Nephron (organoid): ENCODE measurements around the gene KRTAP10-1.
"Not testable (repeated sequence)": the region's sequence is repeated elsewhere in the genome, so short reads cannot be mapped to it uniquely, and the experiment has no call there.

Experiments
- H3K27ac Mint-ChIP-seq, 3 experiments: 2 replicates each; pipeline ENCODE4 v1.8.0; 2020; ENCODE audit warnings: mixed read lengths in 3 of 3, mild to moderate bottlenecking in 2 of 3, moderate library complexity in 1 of 3
- H3K27me3 Mint-ChIP-seq: 2 replicates; pipeline ENCODE4 v1.8.0; 2021; ENCODE audit warnings: low read depth, mild to moderate bottlenecking, moderate library complexity, mixed read lengths
- H3K36me3 Mint-ChIP-seq: 2 replicates; pipeline ENCODE4 v1.8.0; 2020; ENCODE audit warnings: low read depth, mixed read lengths
- H3K4me1 Mint-ChIP-seq: 2 replicates; pipeline ENCODE4 v1.8.0; 2020; ENCODE audit warnings: mixed read lengths
- H3K4me3 Mint-ChIP-seq, 3 experiments: 2 replicates each; pipeline ENCODE4 v1.8.0; 2020; ENCODE audit warnings: mild to moderate bottlenecking in 3 of 3, mixed read lengths in 3 of 3, moderate library complexity in 2 of 3
- H3K9me3 Mint-ChIP-seq: 2 replicates; pipeline ENCODE4 v1.8.0; 2020; ENCODE audit warnings: mixed read lengths
- TF ChIP-seq, protein P1 (sequence below), 3 experiments: fragments of 200-600 bp; sonication (generic); IDR thresholded peaks; one replicate each; pipeline ENCODE4 v1.5.0; 2021; ENCODE audit warnings: antibody characterized with exemption in 3 of 3; ENCODE audit not compliant: unreplicated experiment in 3 of 3

Gene KRTAP10-1

DNA sequence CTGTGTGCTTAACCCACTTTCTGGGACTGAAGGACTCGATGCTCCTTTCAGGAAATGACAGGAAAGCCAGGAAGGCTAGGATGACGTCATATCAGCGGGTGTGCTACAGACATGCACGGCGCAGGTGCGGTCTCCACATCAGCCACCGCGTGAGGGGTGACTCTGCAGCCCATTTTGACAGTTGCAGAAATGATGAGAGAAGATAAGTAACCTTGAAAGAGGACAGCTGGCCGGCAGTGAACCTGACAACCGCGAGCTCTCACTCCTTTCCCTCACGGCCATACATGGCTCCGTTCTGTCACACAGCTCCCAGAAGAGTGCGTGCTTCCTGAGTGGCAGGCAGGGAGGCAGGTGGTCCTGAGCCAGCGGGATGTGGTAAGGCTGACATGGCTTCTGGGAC, 42.1 kb upstream of the KRTAP10-1 start:
- Mint-ChIP-seq H3K9me3 (peaks cover 45% of the 10 kb centered on the region), H3K27ac (no peak overlapping the region), H3K27me3 (peaks cover 27% of the 10 kb centered on the region), H3K36me3 (peaks cover 4% of the 10 kb centered on the region), H3K4me1 (no peaks in the 10 kb centered on the region), H3K4me3 (no peak overlapping the region)
- TF ChIP-seq, protein P1, sequence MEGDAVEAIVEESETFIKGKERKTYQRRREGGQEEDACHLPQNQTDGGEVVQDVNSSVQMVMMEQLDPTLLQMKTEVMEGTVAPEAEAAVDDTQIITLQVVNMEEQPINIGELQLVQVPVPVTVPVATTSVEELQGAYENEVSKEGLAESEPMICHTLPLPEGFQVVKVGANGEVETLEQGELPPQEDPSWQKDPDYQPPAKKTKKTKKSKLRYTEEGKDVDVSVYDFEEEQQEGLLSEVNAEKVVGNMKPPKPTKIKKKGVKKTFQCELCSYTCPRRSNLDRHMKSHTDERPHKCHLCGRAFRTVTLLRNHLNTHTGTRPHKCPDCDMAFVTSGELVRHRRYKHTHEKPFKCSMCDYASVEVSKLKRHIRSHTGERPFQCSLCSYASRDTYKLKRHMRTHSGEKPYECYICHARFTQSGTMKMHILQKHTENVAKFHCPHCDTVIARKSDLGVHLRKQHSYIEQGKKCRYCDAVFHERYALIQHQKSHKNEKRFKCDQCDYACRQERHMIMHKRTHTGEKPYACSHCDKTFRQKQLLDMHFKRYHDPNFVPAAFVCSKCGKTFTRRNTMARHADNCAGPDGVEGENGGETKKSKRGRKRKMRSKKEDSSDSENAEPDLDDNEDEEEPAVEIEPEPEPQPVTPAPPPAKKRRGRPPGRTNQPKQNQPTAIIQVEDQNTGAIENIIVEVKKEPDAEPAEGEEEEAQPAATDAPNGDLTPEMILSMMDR (IDR thresholded peaks at IDR 0.05; ENCODE audit: unreplicated experiment in 3 of 3) = no peak

DNA sequence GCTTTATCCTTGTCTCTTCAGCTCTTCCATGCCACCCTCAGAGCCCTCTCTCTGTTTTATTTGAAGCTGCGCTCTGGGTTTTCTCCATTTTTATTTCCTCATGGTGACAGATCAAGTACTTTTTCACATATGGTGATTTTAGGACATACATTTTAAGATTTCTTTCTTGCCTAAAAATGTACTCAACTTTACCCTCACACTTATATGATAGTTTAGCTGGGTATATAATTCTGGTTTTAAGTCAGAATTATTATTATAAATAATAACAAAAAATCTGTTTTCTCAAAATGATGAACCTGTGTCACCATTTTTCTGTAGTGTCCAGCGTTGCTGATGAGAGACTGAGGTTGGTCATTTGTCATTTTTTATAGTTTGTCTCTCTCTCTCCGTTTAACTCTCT, 41.2 kb upstream of the KRTAP10-1 start:
- Mint-ChIP-seq H3K9me3 (peaks cover 43% of the 10 kb centered on the region), H3K27ac (no peak overlapping the region), H3K4me3 (no peak overlapping the region), H3K36me3 (peaks cover 4% of the 10 kb centered on the region), H3K4me1 (no peaks in the 10 kb centered on the region), H3K27me3 (peaks cover 21% of the 10 kb centered on the region)
- TF ChIP-seq, protein P1 (IDR thresholded peaks at IDR 0.05; ENCODE audit: unreplicated experiment in 3 of 3) = no peak

GRCh38 chr21:44580231-44580821, 40.3 kb upstream of the KRTAP10-1 start, which contains the start of gene KRTAP10-5:
Gene KRTAP10-5 (minus strand): TSS chr21:44580604. CDS start chr21:44580578, 26 bp downstream.
- not testable (repeated sequence) for H3K4me3 Mint-ChIP-seq, H3K4me1 Mint-ChIP-seq, H3K36me3 Mint-ChIP-seq, H3K27ac Mint-ChIP-seq
- Mint-ChIP-seq H3K27me3 (peaks cover 22% of the 10 kb centered on the region), H3K9me3 (peaks cover 49% of the 10 kb centered on the region)

DNA sequence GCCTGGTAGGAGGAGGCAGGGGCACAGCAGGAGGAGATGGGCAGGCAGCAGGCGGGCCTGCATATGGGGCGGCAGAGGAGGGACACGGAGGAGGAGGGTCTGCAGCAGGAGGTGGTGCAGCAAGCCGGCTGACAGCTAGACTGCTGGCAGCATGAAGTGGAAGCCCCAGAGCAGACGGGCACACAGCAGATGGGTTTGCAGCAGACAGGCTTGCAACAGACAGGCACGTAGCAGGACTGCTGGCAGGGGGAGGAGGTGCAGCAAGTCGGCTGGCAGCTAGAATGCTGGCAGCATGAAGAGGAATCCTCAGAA, 39.8 kb upstream of the KRTAP10-1 start:
- peaks cover 47% of the 10 kb centered on the region for H3K9me3 Mint-ChIP-seq
- H3K4me1 Mint-ChIP-seq = no peaks in the 10 kb centered on the region
- TF ChIP-seq, protein P1 (IDR thresholded peaks at IDR 0.05; ENCODE audit: unreplicated experiment in 3 of 3) = no peak
- H3K27ac Mint-ChIP-seq = no peak overlapping the region
- H3K36me3 Mint-ChIP-seq = peaks cover 4% of the 10 kb centered on the region
- H3K27me3 Mint-ChIP-seq = peaks cover 20% of the 10 kb centered on the region
- H3K4me3 Mint-ChIP-seq = no peak overlapping the region

GRCh38 chr21:44579056-44579832, 39.2 kb upstream of the KRTAP10-1 start:
- Mint-ChIP-seq H3K9me3 (peaks cover 47% of the 10 kb centered on the region), H3K4me3 (no peak overlapping the region), H3K4me1 (no peaks in the 10 kb centered on the region), H3K27ac (no peak overlapping the region), H3K27me3 (peaks cover 20% of the 10 kb centered on the region), H3K36me3 (peaks cover 4% of the 10 kb centered on the region)
- TF ChIP-seq, protein P1 (IDR thresholded peaks at IDR 0.05; ENCODE audit: unreplicated experiment in 3 of 3) = no peak

- H3K27ac Mint-ChIP-seq = no peak overlapping the region
- H3K4me1 Mint-ChIP-seq = no peaks in the 10 kb centered on the region
- no peak overlapping the region for H3K4me3 Mint-ChIP-seq
- H3K9me3 Mint-ChIP-seq = peaks cover 47% of the 10 kb centered on the region
- peaks cover 4% of the 10 kb centered on the region for H3K36me3 Mint-ChIP-seq
- H3K27me3 Mint-ChIP-seq = peaks cover 20% of the 10 kb centered on the region
- TF ChIP-seq, protein P1 (IDR thresholded peaks at IDR 0.05; ENCODE audit: unreplicated experiment in 3 of 3) = no peak
Measured at GRCh38 chr21:44578371-44579055, 38.5 kb upstream of the KRTAP10-1 start.
